GM19455 (cell line): Measurements from ENCODE around the gene GUCA2A.

Experiments
- ATAC-seq: cut with Tn5 transposase; IDR thresholded peaks from one replicate; pipeline ENCODE4 v1.9.1; 2021; ENCODE audit not compliant: unreplicated experiment

The GUCA2A gene

GRCh38 chr1:42133809-42134526 lies 30.6 kb downstream of the GUCA2A start:
- ATAC-seq: no peak

- ATAC-seq: no peak
Observed at GRCh38 chr1:42133390-42133789, 31.2 kb downstream of the GUCA2A start.

GRCh38 chr1:42130061-42130660 lies 34.4 kb downstream of the GUCA2A start:
- ATAC-seq: no peak

- ATAC-seq: no peak
Observed at GRCh38 chr1:42128964-42129363, 35.6 kb downstream of the GUCA2A start.

DNA sequence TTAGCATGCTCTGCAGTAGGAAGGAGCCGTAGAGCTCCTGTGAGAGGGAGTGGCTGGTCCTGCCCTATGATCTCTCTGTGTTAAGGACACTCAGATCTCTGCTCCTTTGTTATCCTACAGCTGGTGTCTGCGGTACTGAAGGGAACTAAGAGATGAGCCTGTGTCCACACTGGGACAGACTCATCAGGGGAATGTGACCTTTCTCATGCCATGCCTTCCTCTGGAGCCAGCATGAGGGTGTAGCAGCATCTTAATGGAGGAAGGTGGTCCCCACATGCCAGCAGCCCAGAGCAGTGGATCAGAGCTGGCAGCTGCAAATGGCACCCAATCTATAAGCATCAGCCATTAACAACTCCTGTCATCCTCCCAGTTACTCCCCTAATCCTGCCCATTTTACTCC lies 36.0 kb downstream of the GUCA2A start:
- no peak for ATAC-seq

- no peak for ATAC-seq
Observed at GRCh38 chr1:42127767-42128166, 36.8 kb downstream of the GUCA2A start.

DNA sequence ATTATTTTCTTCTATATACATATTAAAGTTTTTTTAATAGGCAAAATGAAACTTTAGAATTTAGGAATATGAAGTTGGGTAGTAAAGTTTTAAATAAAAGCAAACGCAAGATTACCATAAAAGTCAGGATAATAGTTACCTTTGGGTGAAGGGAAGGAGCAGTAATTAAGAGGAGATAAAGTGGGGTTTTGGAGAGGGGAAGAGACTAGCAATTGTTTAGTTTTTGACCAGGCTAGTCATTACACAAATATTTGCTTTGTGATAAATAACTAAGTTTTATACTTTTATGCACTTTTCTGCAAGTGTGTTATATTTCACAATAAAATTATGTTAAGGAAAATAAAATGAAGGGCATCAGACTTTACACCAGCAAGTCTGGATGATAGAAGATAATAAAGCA lies 39.0 kb downstream of the GUCA2A start:
- no peak for ATAC-seq

DNA sequence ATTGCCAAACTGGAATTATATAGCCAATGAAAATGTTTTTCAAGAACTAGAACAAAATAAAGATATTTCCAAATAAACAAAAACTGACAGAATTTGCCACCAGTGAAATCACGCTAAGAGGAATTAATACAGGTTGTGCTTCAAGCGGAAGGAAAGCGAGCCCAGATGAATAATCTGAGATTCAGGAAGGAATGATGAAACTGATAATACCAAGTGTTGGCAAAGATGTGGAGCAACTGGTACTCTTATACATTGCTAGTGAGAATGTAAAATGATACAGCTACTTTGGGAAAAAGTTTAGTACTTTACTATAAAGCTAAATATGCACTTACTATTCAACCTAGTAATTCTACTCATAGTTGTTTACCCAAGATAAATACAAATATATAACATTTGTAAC lies 42.1 kb downstream of the GUCA2A start:
- no peak for ATAC-seq

- ATAC-seq: no peak
Observed at GRCh38 chr1:42118125-42118524, 46.4 kb downstream of the GUCA2A start.

DNA sequence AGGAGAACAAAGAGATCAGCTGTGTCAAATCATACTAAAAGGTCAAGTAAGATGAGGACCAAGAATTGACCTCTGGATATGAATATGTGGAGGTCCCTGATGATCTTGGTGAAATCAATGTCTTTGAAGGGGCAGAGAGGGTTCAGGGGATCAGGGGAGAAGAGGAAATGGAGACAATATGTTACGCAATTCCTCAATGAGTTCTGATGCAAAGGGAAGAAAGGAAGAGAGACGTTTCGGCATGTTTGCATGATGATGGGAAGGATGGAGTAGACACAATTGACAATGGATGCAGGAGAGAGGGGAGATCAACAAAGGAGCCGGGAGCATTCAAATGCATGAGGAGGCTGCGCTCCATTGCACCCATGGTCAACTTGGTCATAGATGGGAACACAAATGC lies 47.3 kb downstream of the GUCA2A start:
- ATAC-seq: no peak

GRCh38 chr1:42114229-42114628 lies 50.3 kb downstream of the GUCA2A start:
- ATAC-seq: no peak
